ENCODE data around the gene FAM13C. TPM values are rescaled to one million over a fixed set of nuclear protein-coding genes. Genes with fewer than 3 reads are reported as not detected.

The FAM13C gene
- total RNA-seq, 1 experiment from 2014 or later = not detected

DNA sequence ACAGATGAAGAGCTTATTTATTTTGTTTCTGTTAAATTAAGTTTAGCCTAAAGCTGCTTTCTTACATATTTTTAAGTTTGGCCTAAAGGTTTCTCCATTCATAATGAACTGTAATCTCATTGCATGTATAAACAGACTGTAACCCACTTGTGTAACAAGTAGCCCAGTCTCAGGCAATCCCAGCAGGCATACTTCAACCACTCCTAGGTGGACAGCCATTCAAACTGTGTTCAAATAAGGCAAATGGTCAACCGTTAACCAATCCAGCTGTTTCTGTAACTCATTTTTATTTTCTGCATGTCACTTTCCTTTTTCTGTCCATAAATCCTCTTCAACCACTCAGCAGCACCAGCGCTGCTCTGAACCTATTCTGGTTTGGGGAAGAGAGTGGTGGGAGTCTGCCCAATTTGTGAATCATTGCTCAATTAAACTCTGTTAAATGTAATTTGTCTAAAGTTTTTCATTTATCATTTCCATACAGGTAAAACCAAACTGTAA is 150.0 kb downstream of the FAM13C start:
- in situ Hi-C loops (cut with HindIII; ENCODE audit: low sequenced_read_pairs) = no loop called here

DNA sequence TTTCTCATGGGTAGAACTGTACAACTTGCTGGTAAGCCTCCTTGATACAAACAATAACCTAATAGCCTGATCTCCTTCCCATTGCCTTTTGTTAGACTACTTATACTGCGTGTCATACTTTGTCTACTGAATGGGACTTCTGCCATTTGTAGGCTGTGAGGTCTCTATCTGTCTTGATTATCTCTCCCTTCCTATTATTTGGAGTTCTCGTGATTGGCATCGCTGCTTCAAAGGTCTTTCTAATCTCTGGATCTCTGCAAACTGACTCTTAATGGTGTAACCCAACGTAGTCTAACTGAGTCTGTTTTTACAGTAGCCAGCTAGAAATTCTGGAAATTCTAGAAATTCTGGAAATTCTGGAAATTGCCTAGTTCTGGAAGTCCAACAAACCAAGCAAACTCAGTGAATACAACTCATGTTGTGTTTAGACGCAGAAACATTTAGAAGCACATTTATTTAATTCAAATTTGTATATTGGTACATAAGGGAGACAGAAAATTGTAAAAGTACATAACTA is 156.1 kb downstream of the FAM13C start:
- DNase-seq (ENCODE audit: low spot score) = no peak
- in situ Hi-C loops (cut with HindIII; ENCODE audit: low sequenced_read_pairs) = no loop called here

More for the DNA sequence above, 150.0 kb downstream of the FAM13C start:
- no peak for DNase-seq (ENCODE audit: low spot score)

Other genes with a start within 250 kb of the FAM13C start
- gene PHYHIPL, start 185.9 kb downstream of the FAM13C start, total RNA-seq (2014; rRNA removed; shearing (Covaris generic)) = not detected in 2 replicates